Motor neuron (in vitro differentiated cells): ENCODE results near the gene TCERG1L. TPM values are rescaled to one million over a fixed set of nuclear protein-coding genes. Genes with fewer than 3 reads are reported as not detected.

ENCODE experiments used
- ATAC-seq, 8 experiments: fragments of 200-7000 bp; cut with Tn5 transposase; replicated peaks in 6 of 8; 2 replicates each; pipeline ENCODE4 v1.8.0; 2021; ENCODE audit warnings: mild to moderate bottlenecking in 8 of 8, moderate library complexity in 8 of 8
- H3K27ac ChIP-seq, 2 donors: fragments of 250-450 bp; sonication (Bioruptor Pico); 2 replicates each; pipeline ENCODE4 v1.9.0; 2021; ENCODE audit warnings: antibody characterized with exemption in 2 of 2, mild to moderate bottlenecking in 2 of 2, moderate library complexity in 1 of 2
- H3K4me1 ChIP-seq, 2 donors: fragments of 250-450 bp; sonication (Bioruptor Pico); replicated peaks in 1 of 2; 2 replicates each; pipeline ENCODE4 v1.6.1; 2021; ENCODE audit warnings: antibody characterized with exemption in 2 of 2, mild to moderate bottlenecking in 2 of 2, moderate library complexity in 1 of 2
- H3K4me3 ChIP-seq, 5 donors: fragments of 250-450 bp; sonication (Bioruptor Pico); 2 replicates each; pipeline ENCODE4 v1.9.0; 2021; ENCODE audit warnings: antibody characterized with exemption in 5 of 5, mild to moderate bottlenecking in 5 of 5, moderate library complexity in 4 of 5
- WGBS, 10 experiments: fragments of 450-650 bp; shearing (Covaris generic); methylation state at CpG; one replicate each; pipeline ENCODE4 v1.0.0; 2022; 5-methylcytosine and 5-hydroxymethylcytosine counted together
- in situ Hi-C, 9 experiments: fragments of 400-800 bp; cut with MboI; loops; one replicate each; pipeline ENCODE4 v1.15.0; 2021; ENCODE audit warnings: low sequenced_read_pairs in 9 of 9, low pct_unique_long_range_greater_than_20kb in 2 of 9; ENCODE audit not compliant: unreplicated experiment in 9 of 9
- total RNA-seq, 8 experiments: library from RNA; unstranded; fragments of 300-600 nt; gene quantifications; 2 replicates each; pipeline versions ENCODE4 v1.2.3 to v1.2.4, GENCODE V29; 2022

The TCERG1L gene
- 1 to 10 TPM in 6 of 8 experiments, under 1 TPM in 1, not detected in 1; 0.43 to 8.1 (median 2.0) TPM for total RNA-seq

DNA sequence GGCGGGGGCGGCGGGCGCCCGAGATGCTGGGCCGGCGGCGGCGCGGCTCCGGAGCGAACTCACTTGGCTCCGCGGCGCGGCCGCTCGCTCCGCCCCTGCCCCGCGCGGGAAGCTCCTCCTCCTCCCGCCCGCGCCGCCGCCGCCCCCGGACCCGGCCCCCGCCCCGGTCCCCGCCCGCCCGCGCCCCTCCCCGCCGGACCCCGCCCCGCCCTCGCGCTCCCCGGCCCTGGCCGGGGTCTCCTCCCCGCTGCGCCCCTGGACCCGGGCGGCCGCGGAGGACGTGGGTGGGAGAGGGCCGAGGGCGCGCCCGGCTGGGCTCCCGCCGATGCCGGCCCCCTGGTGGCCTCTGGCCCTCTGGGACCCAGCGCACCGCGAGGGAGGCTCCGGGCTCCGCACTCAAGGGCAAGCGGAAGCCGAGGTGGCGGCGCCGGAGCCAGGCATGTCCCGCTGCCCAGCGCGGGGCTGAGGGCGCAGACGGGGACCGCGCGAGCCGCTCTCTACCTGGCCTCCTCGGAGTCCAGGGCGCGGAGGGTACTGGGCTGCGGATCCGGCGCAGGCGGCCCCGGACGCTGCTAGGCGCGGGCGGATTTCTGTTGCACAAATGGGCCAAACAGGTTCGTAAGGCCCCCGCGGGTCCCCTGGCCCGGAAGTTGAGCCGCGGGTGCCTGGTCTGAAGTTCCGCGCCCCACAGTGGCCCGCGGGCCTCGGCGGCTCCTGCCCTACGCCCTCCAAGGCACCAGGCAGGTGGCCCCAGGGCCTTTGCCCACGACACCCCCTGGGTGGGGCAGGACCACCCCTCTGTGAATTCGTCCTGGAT is at the start of gene TCERG1L:
Gene TCERG1L (minus strand): TSS at position 61 of the 817 bp plus-strand sequence. CDS start 86 bp downstream, outside the sequence.
- Histone ChIP-seq H3K4me1 (peaks cover 0 to 15% of the 10 kb centered on the region in 2 donors), H3K4me3 (peak within 1 kb of the TSS in 4 of 5 donors; percentile 51 to 91 (median 60)), H3K27ac (no peak within 1 kb of the TSS)
- WGBS, 10 experiments, result 0 to 37% (median 3%) methylated on average over 3 to 7 of the region's 104 CpGs; no CpG with 5 or more reads in 7 of the 10 experiments
- ATAC-seq, result peak in 5 of 8 experiments; percentile 64 to 70 (median 69)
- in situ Hi-C loops, result no loop called here

DNA sequence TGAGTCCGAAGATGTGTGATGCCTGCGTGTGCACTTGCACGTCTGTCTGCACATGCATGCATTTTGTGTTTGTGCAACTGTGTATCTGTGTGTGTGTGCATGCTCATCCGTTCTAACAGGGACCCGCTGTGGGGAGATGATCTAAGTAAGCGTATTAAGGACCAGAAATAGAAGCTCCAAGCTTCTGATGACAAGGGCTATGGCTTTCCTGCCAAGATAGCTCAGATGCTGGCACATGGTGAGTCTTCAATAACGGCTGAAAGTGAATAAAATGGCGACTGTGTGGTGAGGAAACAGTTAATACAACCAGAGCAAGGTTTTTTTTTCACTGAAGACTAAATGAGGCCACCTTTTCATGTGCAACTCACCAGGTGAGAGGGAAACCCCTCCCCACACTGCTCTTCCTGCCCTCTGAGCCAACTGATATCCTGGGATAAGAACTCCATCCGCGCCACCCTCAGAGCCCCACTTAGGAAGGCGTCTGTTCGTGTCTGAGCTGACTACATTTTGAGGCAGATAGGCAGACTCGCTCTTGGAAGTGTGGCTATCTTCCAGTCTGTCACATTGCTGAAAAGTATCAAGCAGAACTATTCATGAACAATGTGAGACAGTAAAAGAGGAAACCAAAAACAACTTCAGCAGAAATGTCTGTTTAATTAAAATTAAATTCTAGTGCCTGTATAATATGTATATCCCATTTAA is 47.4 kb upstream of the TCERG1L start:
- Histone ChIP-seq H3K27ac (no peak overlapping the region), H3K4me3 (no peak overlapping the region), H3K4me1 (peaks cover 0 to 8% of the 10 kb centered on the region in 2 donors)
- WGBS, 10 experiments, result 0 to 81% (median 54%) methylated on average over 2 to 9 of the region's 13 CpGs; no CpG with 5 or more reads in 3 of the 10 experiments
- in situ Hi-C loops, result loop anchor here in 1 of 9 experiments (25.0 kb wide), 1 partner anchor 503 kb away; no protein-coding TSS in a partner anchor
- no peak for ATAC-seq

DNA sequence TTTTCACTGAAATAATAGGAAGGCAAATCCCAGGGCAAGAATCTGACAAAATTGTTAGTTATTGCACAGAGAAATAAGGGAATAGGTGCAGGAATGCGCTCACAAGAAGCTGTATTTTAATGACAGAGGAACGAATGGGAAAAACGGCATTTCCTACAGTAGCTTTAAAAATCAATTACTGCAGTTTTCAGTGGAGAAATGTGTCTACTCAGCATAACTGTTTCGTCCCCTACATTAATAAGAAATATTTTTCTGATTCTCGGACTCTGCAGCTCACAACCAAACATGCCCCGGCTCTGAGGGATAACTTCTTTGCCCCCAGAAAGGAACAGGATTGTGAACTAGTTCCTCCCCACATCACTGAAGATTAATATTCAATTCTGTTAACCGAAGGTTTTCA is 44.9 kb upstream of the TCERG1L start:
- no peak for ATAC-seq
- in situ Hi-C loops, result loop anchor here in 1 of 9 experiments (25.0 kb wide), 1 partner anchor 506 kb away; no protein-coding TSS in a partner anchor
- 10 to 70% (median 54%) methylated on average over 3 to 7 of the region's 7 CpGs; no CpG with 5 or more reads in 1 of the 10 experiments for WGBS, 10 experiments

DNA sequence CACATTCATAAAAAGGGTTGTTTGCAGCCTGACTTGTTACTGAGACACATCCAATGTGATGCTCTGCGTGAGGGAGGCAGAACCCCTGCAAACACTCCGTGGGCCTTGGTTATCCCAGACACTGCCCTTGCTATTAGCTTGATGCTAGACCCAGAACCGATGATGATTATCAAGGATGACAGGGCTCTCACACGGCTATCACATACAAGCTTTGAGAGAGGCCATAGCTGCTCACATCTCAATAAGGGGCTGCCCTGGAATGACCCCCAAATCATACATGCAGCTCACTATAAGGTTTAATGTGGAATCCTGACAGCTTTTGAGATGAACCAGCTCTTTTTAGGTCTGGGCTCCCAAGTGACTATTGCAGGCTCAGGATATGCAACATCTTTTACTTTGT is 44.4 kb upstream of the TCERG1L start:
- in situ Hi-C loops, result loop anchor here in 1 of 9 experiments (25.0 kb wide), 1 partner anchor 506 kb away; no protein-coding TSS in a partner anchor
- WGBS, 10 experiments, result 0 to 80% (median 58%) methylated on average over 1 to 3 of the region's 4 CpGs; no CpG with 5 or more reads in 3 of the 10 experiments
- H3K4me1 ChIP-seq, result peaks cover 0 to 14% of the 10 kb centered on the region in 2 donors
- H3K27ac ChIP-seq, result no peak overlapping the region
- no peak for ATAC-seq
- no peak overlapping the region for H3K4me3 ChIP-seq

More for the DNA sequence above, 44.9 kb upstream of the TCERG1L start:
- Histone ChIP-seq H3K4me1 (peaks cover 0 to 9% of the 10 kb centered on the region in 2 donors), H3K4me3 (no peak overlapping the region), H3K27ac (no peak overlapping the region)

DNA sequence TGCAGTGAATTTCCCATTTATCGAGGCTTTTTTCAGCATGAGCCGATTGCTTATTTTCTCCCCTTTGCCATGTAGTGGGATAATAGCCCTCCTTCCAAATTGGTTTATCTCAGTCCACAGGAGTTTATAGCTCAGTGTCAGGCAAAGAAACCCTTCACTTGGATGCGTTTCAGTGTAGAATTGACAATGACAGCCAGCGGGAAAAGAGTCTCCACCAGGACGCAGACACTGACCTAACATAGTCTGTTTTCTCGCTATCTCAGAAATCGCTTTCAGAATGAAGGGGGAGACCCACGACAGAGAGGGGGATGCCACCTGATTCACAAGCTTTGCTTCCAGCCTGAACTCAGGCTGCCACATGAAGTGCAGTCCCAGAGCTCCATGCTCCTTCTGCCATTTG is 43.5 kb upstream of the TCERG1L start:
- peaks cover 0 to 21% of the 10 kb centered on the region in 2 donors for H3K4me1 ChIP-seq
- H3K27ac ChIP-seq, result no peak overlapping the region
- WGBS, 10 experiments, result 20 to 83% (median 63%) methylated on average over 1 to 8 of the region's 8 CpGs
- ATAC-seq, result no peak
- no peak overlapping the region for H3K4me3 ChIP-seq
- in situ Hi-C loops, result loop anchor here in 1 of 9 experiments (25.0 kb wide), 1 partner anchor 507 kb away; no protein-coding TSS in a partner anchor

GRCh38 chr10:131354380-131354779 is 42.9 kb upstream of the TCERG1L start:
- no peak for ATAC-seq
- Histone ChIP-seq H3K4me1 (peaks cover 0 to 21% of the 10 kb centered on the region in 2 donors), H3K4me3 (no peak overlapping the region), H3K27ac (no peak overlapping the region)
- in situ Hi-C loops, result loop anchor here in 1 of 9 experiments (25.0 kb wide), 1 partner anchor 508 kb away; no protein-coding TSS in a partner anchor
- 15 to 83% (median 43%) methylated on average over 2 to 9 of the region's 9 CpGs for WGBS, 10 experiments

DNA sequence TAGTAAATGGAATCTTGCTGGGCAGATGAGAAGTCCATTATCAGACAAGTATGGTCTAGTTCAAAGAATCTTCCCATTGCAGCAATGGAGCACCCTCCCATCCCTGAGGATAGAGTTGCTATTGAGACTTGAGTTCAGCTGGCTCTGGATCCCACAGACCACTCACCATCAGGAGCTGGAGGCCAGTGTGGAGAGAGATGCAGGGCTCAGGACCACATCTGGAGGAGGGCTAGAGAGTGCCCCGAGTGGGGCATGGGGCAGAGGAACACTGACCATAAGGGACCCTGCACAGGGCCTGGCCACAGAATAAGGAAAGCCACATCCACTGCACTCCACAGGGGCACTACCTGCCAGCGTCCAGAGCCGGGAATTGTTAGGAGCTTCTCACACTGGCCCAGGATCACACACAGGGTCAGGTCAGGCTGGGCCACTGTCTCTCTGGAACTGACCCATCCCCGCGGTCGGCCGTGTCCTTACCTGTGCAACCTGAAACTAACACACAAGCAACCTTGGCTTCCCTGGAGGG is 41.3 kb upstream of the TCERG1L start:
- peaks cover 0 to 21% of the 10 kb centered on the region in 2 donors for H3K4me1 ChIP-seq
- in situ Hi-C loops, result loop anchor here in 1 of 9 experiments (25.0 kb wide), 1 partner anchor 509 kb away; no protein-coding TSS in a partner anchor
- H3K27ac ChIP-seq, result no peak overlapping the region
- no peak for ATAC-seq
- WGBS, 10 experiments, result 0 to 50% methylated on average over 1 to 2 of the region's 7 CpGs; no CpG with 5 or more reads in 8 of the 10 experiments
- H3K4me3 ChIP-seq, result no peak overlapping the region

GRCh38 chr10:131350660-131351059 is 39.1 kb upstream of the TCERG1L start:
- Histone ChIP-seq H3K4me1 (peaks cover 0 to 15% of the 10 kb centered on the region in 2 donors), H3K27ac (no peak overlapping the region), H3K4me3 (no peak overlapping the region)
- ATAC-seq, result peak in 3 of 8 experiments; percentile 55 to 72 (median 72)
- in situ Hi-C loops, result loop anchor here in 1 of 9 experiments (25.0 kb wide), 1 partner anchor 512 kb away; no protein-coding TSS in a partner anchor
- 0 to 73% (median 10%) methylated on average over 1 to 5 of the region's 10 CpGs; no CpG with 5 or more reads in 2 of the 10 experiments for WGBS, 10 experiments

GRCh38 chr10:131350245-131350644 is 38.7 kb upstream of the TCERG1L start:
- Histone ChIP-seq H3K4me1 (peaks cover 0 to 13% of the 10 kb centered on the region in 2 donors), H3K27ac (no peak overlapping the region), H3K4me3 (no peak overlapping the region)
- no peak for ATAC-seq
- 0 to 30% (median 7%) methylated on average over 1 to 4 of the region's 5 CpGs; no CpG with 5 or more reads in 3 of the 10 experiments for WGBS, 10 experiments
- in situ Hi-C loops, result loop anchor here in 1 of 9 experiments (25.0 kb wide), 1 partner anchor 512 kb away; no protein-coding TSS in a partner anchor

DNA sequence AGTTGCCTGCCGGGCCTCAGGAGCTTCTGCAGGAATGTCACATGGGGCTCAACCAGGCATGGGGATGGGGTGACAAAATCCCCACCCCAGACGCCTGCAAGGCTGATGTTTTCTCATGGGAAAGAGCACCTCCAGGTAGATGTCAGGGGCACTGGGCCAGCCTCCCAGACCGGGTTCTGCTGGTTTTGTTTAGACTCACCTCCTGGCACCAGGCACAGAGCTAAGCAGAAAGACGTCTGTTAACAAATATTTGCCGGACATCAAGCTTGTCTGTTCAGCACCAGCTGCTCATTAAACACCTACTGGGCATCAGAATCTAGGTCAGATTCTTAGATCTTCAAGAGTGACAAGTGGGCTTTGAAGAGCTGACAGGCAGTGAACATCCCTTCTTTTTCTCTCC is 34.9 kb upstream of the TCERG1L start:
- Histone ChIP-seq H3K4me3 (no peak overlapping the region), H3K27ac (no peak overlapping the region), H3K4me1 (peaks cover 0 to 12% of the 10 kb centered on the region in 2 donors)
- in situ Hi-C loops, result no loop called here
- ATAC-seq, result no peak
- 40% methylated on average over 1 to 2 of the region's 5 CpGs; no CpG with 5 or more reads in 8 of the 10 experiments for WGBS, 10 experiments

- H3K4me3 ChIP-seq, result no peak overlapping the region
- WGBS, 10 experiments, result 27 to 80% (median 40%) methylated on average over 1 to 5 of the region's 11 CpGs; no CpG with 5 or more reads in 3 of the 10 experiments
- in situ Hi-C loops, result no loop called here
- ATAC-seq, result no peak
- no peak overlapping the region for H3K27ac ChIP-seq
- H3K4me1 ChIP-seq, result peaks cover 0 to 4% of the 10 kb centered on the region in 2 donors
These were observed 34.2 kb upstream of the TCERG1L start for GRCh38 chr10:131345691-131346090.

DNA sequence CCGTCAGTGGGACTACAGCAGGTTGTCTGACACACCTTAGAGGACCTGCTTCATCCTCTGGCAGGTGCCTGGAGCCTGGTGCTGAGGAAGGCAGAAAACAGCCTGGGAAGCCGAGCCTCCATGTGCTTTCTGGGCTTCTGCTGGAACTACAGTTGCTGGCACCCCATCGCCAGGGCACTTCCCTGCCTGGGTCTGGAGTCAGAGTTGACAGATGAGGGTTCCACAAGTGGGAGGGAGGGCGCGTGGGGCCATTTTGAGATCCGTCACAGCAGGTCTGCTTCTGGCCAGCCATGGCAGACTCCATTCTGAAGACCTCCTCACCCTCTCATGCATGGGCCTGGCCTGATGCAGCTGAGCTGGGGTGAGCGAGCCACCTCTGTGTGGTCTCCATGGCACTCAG is 33.2 kb upstream of the TCERG1L start:
- WGBS, 10 experiments, result 11 to 71% (median 30%) methylated on average over 1 to 3 of the region's 7 CpGs; no CpG with 5 or more reads in 6 of the 10 experiments
- no peak for ATAC-seq
- in situ Hi-C loops, result no loop called here
- H3K4me1 ChIP-seq, result no peaks in the 10 kb centered on the region
- no peak overlapping the region for H3K27ac ChIP-seq
- no peak overlapping the region for H3K4me3 ChIP-seq
